HepG2 (cell line): ENCODE measurements around the gene CHRNG. TPM values are rescaled to one million over a fixed set of nuclear protein-coding genes. Genes with fewer than 3 reads are reported as not detected.

ENCODE experiments used
- ARID3A ChIP-seq: IDR thresholded peaks from 2 replicates; pipeline ENCODE4 v1.6.1; 2012; ENCODE audit warnings: low read depth, low read length, improper control_type of control experiment
- BCL3 ChIP-seq: sonication (generic); formaldehyde crosslinking; IDR thresholded peaks from 2 replicates; pipeline ENCODE4 v1.5.1; 2020; ENCODE audit warnings: mild to moderate bottlenecking, missing genetic modification reagents, moderate library complexity
- BRCA1 ChIP-seq: sonication (generic); formaldehyde crosslinking; IDR thresholded peaks from 2 replicates; pipeline ENCODE4 v1.4.0; 2020; ENCODE audit warnings: missing genetic modification reagents
- CEBPB ChIP-seq: IDR thresholded peaks from 2 replicates; pipeline ENCODE4 v1.6.1; 2011; ENCODE audit warnings: low read depth, low read length, improper control_type of control experiment, borderline replicate concordance
- DBP ChIP-seq: sonication (generic); formaldehyde crosslinking; IDR thresholded peaks from 2 replicates; pipeline ENCODE4 v1.4.0; 2020; ENCODE audit warnings: missing genetic modification reagents; ENCODE audit errors: not compliant biosample characterization
- GMEB1 ChIP-seq: sonication (generic); formaldehyde crosslinking; IDR thresholded peaks from 2 replicates; pipeline ENCODE4 v1.5.1; 2020; ENCODE audit warnings: missing genetic modification reagents, mild to moderate bottlenecking, borderline replicate concordance
- HOXA7 ChIP-seq: sonication (generic); formaldehyde crosslinking; IDR thresholded peaks from 2 replicates; pipeline ENCODE4 v1.8.1; 2022; ENCODE audit warnings: mild to moderate bottlenecking, missing genetic modification reagents, moderate library complexity
- MEIS1 ChIP-seq: sonication (generic); formaldehyde crosslinking; IDR thresholded peaks from 2 replicates; pipeline ENCODE4 v1.9.0; 2021; ENCODE audit warnings: mild to moderate bottlenecking, missing genetic modification reagents, moderate library complexity, borderline replicate concordance
- POGZ ChIP-seq: sonication (generic); formaldehyde crosslinking; IDR thresholded peaks from 2 replicates; pipeline ENCODE4 v1.4.0; 2020; ENCODE audit warnings: mild to moderate bottlenecking, missing genetic modification reagents
- PRDM15 ChIP-seq: sonication (generic); formaldehyde crosslinking; IDR thresholded peaks from 2 replicates; pipeline ENCODE4 v1.4.0; 2020; ENCODE audit warnings: missing genetic modification reagents
- TFE3 ChIP-seq: IDR thresholded peaks from 2 replicates; pipeline ENCODE4 v1.6.1; 2016
- ZMYM3 ChIP-seq: sonication (generic); formaldehyde crosslinking; IDR thresholded peaks from 2 replicates; pipeline ENCODE4 v1.5.1; 2020; ENCODE audit warnings: mild to moderate bottlenecking, missing genetic modification reagents
- ZNF136 ChIP-seq: sonication (generic); formaldehyde crosslinking; IDR thresholded peaks from 2 replicates; pipeline ENCODE4 v1.8.1; 2022; ENCODE audit warnings: low read depth, mild to moderate bottlenecking, moderate library complexity, missing genetic modification reagents
- ZNF367 ChIP-seq: sonication (generic); formaldehyde crosslinking; IDR thresholded peaks from 2 replicates; pipeline ENCODE4 v1.4.0; 2020; ENCODE audit warnings: missing genetic modification reagents, borderline replicate concordance
- ZNF616 ChIP-seq: sonication (generic); formaldehyde crosslinking; IDR thresholded peaks from 2 replicates; pipeline ENCODE4 v1.5.0; 2020; ENCODE audit warnings: low read depth, mild to moderate bottlenecking, missing genetic modification reagents
- ZNF781 ChIP-seq: sonication (generic); formaldehyde crosslinking; IDR thresholded peaks from 2 replicates; pipeline ENCODE4 v1.5.1; 2020; ENCODE audit warnings: borderline replicate concordance, mild to moderate bottlenecking, missing genetic modification reagents; ENCODE audit errors: not compliant biosample characterization
- ZNF879 ChIP-seq: sonication (generic); formaldehyde crosslinking; IDR thresholded peaks from 2 replicates; pipeline ENCODE4 v1.8.1; 2023; ENCODE audit warnings: missing genetic modification reagents
- polyA plus RNA-seq, 8 experiments: library from polyadenylated mRNA; depleted of rRNA in 3 of 8; stranded (reverse) in 7 of 8; unstranded in 1 of 8; fragments of >200 nt; fragmentation: Illumina TruSeq in 4 of 8; extraction: Trizol in 4 of 8; gene quantifications; 2 replicates each; pipeline versions ENCODE4 v1.2.1 to v1.2.3, GENCODE V29; 2011 to 2016; ENCODE audit warnings: low read depth in 4 of 8, missing spikeins in 1 of 8, mixed read lengths in 1 of 8; ENCODE audit not compliant: insufficient read depth in 1 of 8
- total RNA-seq, 5 experiments: library from RNA; depleted of rRNA; stranded (reverse); fragments of >200 nt; fragmentation: Illumina TruSeq; extraction: Trizol; gene quantifications; 2 replicates each; pipeline ENCODE4 v1.2.3, GENCODE V29; 2016; ENCODE audit warnings: low read depth in 1 of 5

The CHRNG gene
- total and polyA plus RNA-seq, 2 of the 13 experiments (the other 11 are each of a cell fraction or from before 2014, with no cell fraction given), result not detected

- TF ChIP-seq ARID3A (no peak; the same call in none of the 2 replicates), ZNF879 (CRISPR knock-in tag) (0 out of 2 replicates have a peak, but pooled peaks have one; percentile 37), ZNF136 (0 out of 2 replicates have a peak, but pooled peaks have one; percentile 23), MEIS1 (CRISPR knock-in tag) (0 out of 2 replicates have a peak, but pooled peaks have one; percentile 6), ZNF781 (no peak), BCL3 (CRISPR knock-in tag) (no peak), ZNF616 (CRISPR knock-in tag) (no peak), DBP (no peak), ZMYM3 (peak; percentile 9; the same call in 1 of the 2 replicates), POGZ (peak; percentile 53; the same call in 1 of the 2 replicates), GMEB1 (CRISPR knock-in tag) (peak; percentile 26; the same call in 1 of the 2 replicates), PRDM15 (CRISPR knock-in tag) (no peak), HOXA7 (CRISPR knock-in tag) (no peak), ZNF367 (CRISPR knock-in tag) (no peak), BRCA1 (CRISPR knock-in tag) (0 out of 2 replicates have a peak, but pooled peaks have one; percentile 47), TFE3 (no peak), CEBPB (peak; percentile 15; the same call in 1 of the 2 replicates)
These were observed 35.3 kb downstream of the CHRNG start (continued) for GRCh38 chr2:232574674-232575403.
